GM21529 (cell line): ENCODE measurements around the gene CLCF1.
"Not testable (repeated sequence)": the region's sequence is repeated elsewhere in the genome, so short reads cannot be mapped to it uniquely, and the experiment has no call there.

Experiments used
- ATAC-seq: cut with Tn5 transposase; IDR thresholded peaks from one replicate; pipeline ENCODE4 v1.9.1; 2021; ENCODE audit not compliant: unreplicated experiment

CLCF1 gene

GRCh38 chr11:67409261-67409666 is 35.9 kb upstream of the CLCF1 start:
- peak; percentile 57 for ATAC-seq

GRCh38 chr11:67408437-67409200 is 35.2 kb upstream of the CLCF1 start:
- ATAC-seq: no peak

GRCh38 chr11:67407688-67408163 is 34.3 kb upstream of the CLCF1 start:
- ATAC-seq: no peak

- no peak for ATAC-seq
Observed at GRCh38 chr11:67406969-67407687, 33.7 kb upstream of the CLCF1 start.

- ATAC-seq: no peak
Observed at GRCh38 chr11:67406420-67406968, 33.1 kb upstream of the CLCF1 start.

GRCh38 chr11:67405688-67406339 is 32.4 kb upstream of the CLCF1 start:
- ATAC-seq: no peak

GRCh38 chr11:67405196-67405567 is 31.8 kb upstream of the CLCF1 start:
- ATAC-seq: no peak

GRCh38 chr11:67404515-67405195 is 31.3 kb upstream of the CLCF1 start:
- no peak for ATAC-seq

- not testable (repeated sequence) for ATAC-seq
Observed at GRCh38 chr11:67403085-67403484, 29.7 kb upstream of the CLCF1 start.

- ATAC-seq: not testable (repeated sequence)
Observed at GRCh38 chr11:67402192-67402839, 28.9 kb upstream of the CLCF1 start.

GRCh38 chr11:67401495-67402191 is 28.2 kb upstream of the CLCF1 start, which contains the start of gene PPP1CA:
Gene PPP1CA (minus strand): TSS chr11:67401858. CDS start chr11:67401782, 76 bp downstream.
- ATAC-seq: peak; percentile 48

- peak; percentile 14 for ATAC-seq
Observed at GRCh38 chr11:67400942-67401494, 27.6 kb upstream of the CLCF1 start.

GRCh38 chr11:67400251-67400941 is 27.0 kb upstream of the CLCF1 start:
- no peak for ATAC-seq

GRCh38 chr11:67398661-67399563 is 25.5 kb upstream of the CLCF1 start:
- ATAC-seq: no peak

GRCh38 chr11:67397986-67398660 is 24.7 kb upstream of the CLCF1 start:
- ATAC-seq: no peak

GRCh38 chr11:67397536-67397935 is 24.1 kb upstream of the CLCF1 start:
- no peak for ATAC-seq
